Cardiac muscle cell (in vitro differentiated cells and primary cell): Measurements from ENCODE around the gene PTPN14. TPM values are rescaled to one million over a fixed set of nuclear protein-coding genes. Genes with fewer than 3 reads are reported as not detected.
A peak's percentile ranks its signal among the peaks of the same experiment; 100 is the strongest.

Source experiments
- DNase-seq, 2 donors: peaks; one replicate each; pipeline versions ENCODE4 v3.0.0 to v3.0.0-alpha.2; 2010 to 2017; ENCODE audit warnings: low read depth in 1 of 2, low spot score in 1 of 2
- H3K27ac ChIP-seq: fragments of 200-600 bp; sonication (generic); 2 replicates; pipeline ENCODE4 v1.5.1; 2016
- H3K27me3 ChIP-seq: fragments of 200-600 bp; sonication (generic); 2 replicates; pipeline ENCODE4 v1.6.0; 2016; ENCODE audit warnings: control low read depth
- H3K36me3 ChIP-seq: fragments of 200-600 bp; sonication (generic); 2 replicates; pipeline ENCODE4 v1.5.1; 2016; ENCODE audit warnings: control low read depth
- H3K4me1 ChIP-seq: fragments of 200-600 bp; sonication (generic); 2 replicates; pipeline ENCODE4 v1.8.1; 2017; ENCODE audit warnings: low read depth, mild to moderate bottlenecking, mixed run types
- H3K4me3 ChIP-seq: fragments of 200-600 bp; sonication (generic); 2 replicates; pipeline ENCODE4 v1.5.1; 2016; ENCODE audit warnings: mild to moderate bottlenecking
- H3K9me3 ChIP-seq: fragments of 200-600 bp; sonication (generic); 2 replicates; pipeline ENCODE4 v1.5.1; 2017; ENCODE audit warnings: low read depth, mild to moderate bottlenecking, control low read depth
- polyA plus RNA-seq: library from polyadenylated mRNA; unstranded; fragments of >200 nt; fragmentation: Nextera tagmentation; extraction: Ambion mirVana; gene quantifications from 2 replicates; pipeline ENCODE4 v1.2.1, GENCODE V29; 2016
- total RNA-seq: library from RNA; depleted of rRNA; stranded (reverse); fragments of >200 nt; gene quantifications from 2 replicates; pipeline ENCODE4 v1.2.3, GENCODE V29; 2016
- TF ChIP-seq, protein P1 (sequence below): IDR thresholded peaks from 2 replicates; pipeline ENCODE4 v1.5.1; 2012; ENCODE audit warnings: low read depth, mild to moderate bottlenecking, low read length

Gene PTPN14
- total and polyA plus RNA-seq, 2 experiments from 2014 or later: 4.6 to 5.4 TPM

DNA sequence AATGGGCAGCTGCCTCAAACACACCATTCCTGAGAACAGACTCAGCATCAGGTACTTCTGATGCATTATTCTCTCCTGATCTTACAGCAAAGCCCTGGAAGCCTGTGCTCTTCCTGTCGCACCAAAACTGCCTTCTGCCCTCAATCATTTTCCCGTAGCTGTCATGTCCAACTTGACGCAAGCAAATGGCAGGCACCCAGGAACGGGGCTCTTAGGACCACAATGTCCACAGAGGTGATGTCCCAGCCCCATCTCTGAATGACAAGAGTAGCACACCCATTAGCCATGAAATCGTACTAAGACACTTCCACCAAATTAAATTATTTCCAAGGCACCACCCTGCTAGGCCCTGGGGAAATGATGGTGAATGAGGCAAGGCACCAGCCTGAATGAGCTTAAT, 47.1 kb downstream of the PTPN14 start:
- H3K4me3 ChIP-seq: no peak overlapping the region
- H3K36me3 ChIP-seq: no peaks in the 10 kb centered on the region
- no peaks in the 10 kb centered on the region for H3K4me1 ChIP-seq
- H3K27me3 ChIP-seq: no peaks in the 10 kb centered on the region
- no peak for DNase-seq
- TF ChIP-seq, protein P1, sequence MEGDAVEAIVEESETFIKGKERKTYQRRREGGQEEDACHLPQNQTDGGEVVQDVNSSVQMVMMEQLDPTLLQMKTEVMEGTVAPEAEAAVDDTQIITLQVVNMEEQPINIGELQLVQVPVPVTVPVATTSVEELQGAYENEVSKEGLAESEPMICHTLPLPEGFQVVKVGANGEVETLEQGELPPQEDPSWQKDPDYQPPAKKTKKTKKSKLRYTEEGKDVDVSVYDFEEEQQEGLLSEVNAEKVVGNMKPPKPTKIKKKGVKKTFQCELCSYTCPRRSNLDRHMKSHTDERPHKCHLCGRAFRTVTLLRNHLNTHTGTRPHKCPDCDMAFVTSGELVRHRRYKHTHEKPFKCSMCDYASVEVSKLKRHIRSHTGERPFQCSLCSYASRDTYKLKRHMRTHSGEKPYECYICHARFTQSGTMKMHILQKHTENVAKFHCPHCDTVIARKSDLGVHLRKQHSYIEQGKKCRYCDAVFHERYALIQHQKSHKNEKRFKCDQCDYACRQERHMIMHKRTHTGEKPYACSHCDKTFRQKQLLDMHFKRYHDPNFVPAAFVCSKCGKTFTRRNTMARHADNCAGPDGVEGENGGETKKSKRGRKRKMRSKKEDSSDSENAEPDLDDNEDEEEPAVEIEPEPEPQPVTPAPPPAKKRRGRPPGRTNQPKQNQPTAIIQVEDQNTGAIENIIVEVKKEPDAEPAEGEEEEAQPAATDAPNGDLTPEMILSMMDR: no peak
- H3K9me3 ChIP-seq: no peaks in the 10 kb centered on the region
- H3K27ac ChIP-seq: no peak overlapping the region

DNA sequence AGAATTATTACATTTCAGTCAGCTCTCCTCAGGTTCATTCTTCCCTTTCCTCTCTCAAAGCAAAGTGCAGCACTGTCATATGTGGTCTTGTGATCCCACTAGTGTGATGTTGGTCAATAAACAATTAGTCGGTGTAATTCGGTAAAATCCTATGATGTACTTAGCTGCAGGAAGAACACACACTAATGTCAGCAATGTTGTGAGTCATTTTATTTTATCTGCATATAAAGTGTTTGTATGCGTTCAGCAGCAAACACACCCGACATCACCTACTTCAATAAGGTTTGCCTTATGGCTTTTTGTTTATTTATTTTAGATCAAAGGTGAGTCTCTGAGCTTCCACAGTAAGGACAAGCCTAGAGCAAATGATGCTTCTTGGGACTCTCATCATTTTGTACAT, 47.8 kb downstream of the PTPN14 start:
- Histone ChIP-seq H3K4me1 (no peaks in the 10 kb centered on the region), H3K27ac (no peak overlapping the region), H3K36me3 (no peaks in the 10 kb centered on the region), H3K4me3 (no peak overlapping the region), H3K9me3 (no peaks in the 10 kb centered on the region), H3K27me3 (no peaks in the 10 kb centered on the region)
- TF ChIP-seq, protein P1: no peak
- peak in 1 of 2 donors; percentile 27 for DNase-seq

DNA sequence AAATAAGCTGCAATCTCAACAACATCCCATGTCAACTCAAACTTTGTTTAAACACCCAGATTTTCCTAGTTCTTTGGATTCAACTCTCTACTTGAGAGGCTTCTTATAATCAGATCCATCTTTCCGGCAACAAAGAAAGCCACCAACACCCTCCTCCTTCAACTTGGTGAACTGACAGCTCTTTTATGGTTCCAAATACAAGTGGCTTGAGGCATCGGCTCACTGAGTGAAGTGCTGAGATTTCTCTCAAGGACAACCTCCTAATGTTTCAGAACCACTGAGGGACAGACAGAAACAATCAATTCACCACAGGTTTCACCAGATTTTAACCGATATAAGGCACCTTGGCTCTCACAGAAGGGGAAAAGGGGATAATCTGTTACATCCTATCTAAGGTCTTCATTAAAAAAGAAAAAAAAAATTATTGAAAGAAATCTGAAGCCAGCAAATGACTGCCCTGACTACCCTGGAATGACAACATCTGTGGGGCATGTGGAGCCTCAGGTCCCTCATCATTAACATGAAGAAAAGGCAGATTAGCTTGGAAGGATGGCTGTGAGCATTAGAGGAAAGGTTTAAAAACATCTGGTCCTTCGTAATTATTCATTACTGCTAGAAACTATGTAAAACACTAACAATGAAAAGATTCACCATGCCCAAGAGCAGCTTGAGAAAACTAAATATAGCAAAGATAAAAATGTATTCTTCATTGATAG, 50.9 kb downstream of the PTPN14 start:
- Histone ChIP-seq H3K9me3 (no peaks in the 10 kb centered on the region), H3K4me3 (no peak overlapping the region), H3K27me3 (no peaks in the 10 kb centered on the region), H3K36me3 (no peaks in the 10 kb centered on the region), H3K4me1 (no peaks in the 10 kb centered on the region), H3K27ac (no peak overlapping the region)
- peak in 1 of 2 donors; percentile 11 for DNase-seq
- TF ChIP-seq, protein P1: no peak

DNA sequence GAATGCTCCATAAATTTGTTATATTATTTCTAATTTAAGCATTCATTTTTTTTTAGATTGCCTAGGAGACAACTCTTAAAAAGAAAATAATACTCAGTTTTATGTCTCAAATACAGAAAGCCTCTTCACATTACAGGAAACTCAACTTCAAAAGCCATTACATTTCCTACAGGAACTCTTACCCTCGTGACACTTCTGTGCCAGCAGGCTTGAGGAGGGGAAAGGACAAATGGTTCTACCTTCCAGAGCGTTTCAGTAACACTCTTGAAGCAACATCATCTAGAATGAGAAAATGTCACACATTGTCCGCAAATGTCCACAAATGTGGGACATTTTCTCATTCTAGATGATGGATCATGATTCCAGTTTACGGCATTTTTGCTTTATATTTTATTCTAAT, 51.7 kb downstream of the PTPN14 start:
- Histone ChIP-seq H3K4me3 (no peak overlapping the region), H3K9me3 (no peaks in the 10 kb centered on the region), H3K27me3 (no peaks in the 10 kb centered on the region), H3K4me1 (no peaks in the 10 kb centered on the region), H3K36me3 (no peaks in the 10 kb centered on the region), H3K27ac (no peak overlapping the region)
- DNase-seq: no peak
- TF ChIP-seq, protein P1: no peak

DNA sequence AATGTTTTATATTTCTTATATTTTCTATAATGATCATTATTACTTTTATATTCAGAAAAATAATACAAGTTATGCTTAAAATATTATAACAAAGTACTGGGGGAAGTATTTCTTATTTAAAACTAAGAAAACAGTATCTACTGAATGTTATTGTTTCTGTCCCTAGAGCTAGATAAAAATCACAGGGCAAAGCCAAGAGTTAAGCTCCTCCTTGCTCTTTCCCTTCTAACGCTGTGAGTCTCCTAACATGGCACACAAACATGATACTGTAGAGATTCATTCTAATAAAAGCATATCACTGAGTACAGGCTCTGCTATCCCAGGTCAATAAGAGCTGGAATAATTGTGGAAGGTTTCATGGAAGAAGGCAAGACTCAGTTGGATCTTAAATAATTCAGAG, 53.4 kb downstream of the PTPN14 start:
- Histone ChIP-seq H3K9me3 (no peaks in the 10 kb centered on the region), H3K4me1 (no peaks in the 10 kb centered on the region), H3K27ac (no peak overlapping the region), H3K36me3 (no peaks in the 10 kb centered on the region), H3K4me3 (no peak overlapping the region), H3K27me3 (no peaks in the 10 kb centered on the region)
- DNase-seq: no peak
- TF ChIP-seq, protein P1: no peak

DNA sequence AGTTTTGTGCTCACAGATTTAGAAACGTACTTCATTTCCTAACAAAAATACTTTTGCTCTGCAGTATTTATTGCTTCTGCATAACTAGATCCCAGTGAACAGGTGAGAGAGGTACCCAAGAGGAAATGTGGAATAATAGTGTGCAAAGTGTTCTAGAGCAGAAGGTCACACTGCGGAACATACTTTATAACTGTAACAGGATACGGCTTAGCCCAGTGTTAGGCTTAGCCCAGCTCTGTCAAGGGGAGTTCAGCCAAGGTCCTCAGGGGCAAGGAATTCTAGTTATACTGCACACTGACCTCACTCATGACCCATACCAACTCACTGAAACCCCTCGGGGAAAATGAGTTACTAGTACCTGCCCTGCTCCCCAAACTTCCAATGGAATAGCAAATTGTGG, 55.3 kb downstream of the PTPN14 start:
- Histone ChIP-seq H3K27ac (no peak overlapping the region), H3K9me3 (no peaks in the 10 kb centered on the region), H3K36me3 (no peaks in the 10 kb centered on the region), H3K4me1 (peaks cover 4% of the 10 kb centered on the region), H3K4me3 (no peak overlapping the region), H3K27me3 (no peaks in the 10 kb centered on the region)
- TF ChIP-seq, protein P1: no peak
- DNase-seq: no peak
